ENCODE results near the gene LCN1. TPM values are rescaled to one million over a fixed set of nuclear protein-coding genes. Genes with fewer than 3 reads are reported as not detected.

Gene LCN1
- total and polyA plus RNA-seq, 2 of the 8 experiments (the other 6 are each of a cell fraction or from before 2014, with no cell fraction given) = not detected

DNA sequence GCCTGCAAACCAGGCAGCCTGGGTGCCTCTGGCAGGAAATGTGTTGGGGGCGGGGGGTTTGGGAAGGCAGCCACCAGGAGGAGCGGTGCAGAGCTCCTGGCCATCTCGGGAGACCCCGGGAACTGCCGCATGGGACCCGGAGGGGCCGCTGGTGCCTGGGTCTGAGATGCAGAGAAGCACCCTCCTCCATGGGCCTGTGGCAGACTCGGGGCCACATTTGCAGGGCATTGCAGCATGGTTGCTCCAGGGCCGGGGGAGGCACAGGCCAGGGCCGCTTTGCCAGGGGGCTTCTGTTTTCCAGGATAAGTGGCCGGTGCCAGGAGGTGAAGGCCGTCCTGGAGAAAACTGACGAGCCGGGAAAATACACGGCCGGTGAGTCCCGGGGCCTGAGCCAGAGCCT, 1.7 kb downstream of the LCN1 start:
- CTCF ChIA-PET (ENCODE audit: partially characterized antibody) = interaction anchor here (1.0 to 3.0 kb wide), 2 partner anchors 8 to 18 kb away, joined by 7 to 14 read pairs; no protein-coding TSS in a partner anchor
- no peak for TF ChIP-seq ASH2L (IDR thresholded peaks at IDR 0.05; ENCODE audit: low read length)
- no peak for TF ChIP-seq HDAC6 (IDR thresholded peaks at IDR 0.05; ENCODE audit: low read depth, low read length)
- no peak for TF ChIP-seq SP4 (IDR thresholded peaks at IDR 0.05; ENCODE audit: low read length)
- TF ChIP-seq TBP (IDR thresholded peaks at IDR 0.05; ENCODE audit: low read depth, low read length) = no peak
- TF ChIP-seq NRF1 (IDR thresholded peaks at IDR 0.05; ENCODE audit: low read depth, low read length) = no peak
- TF ChIP-seq TEAD4 (IDR thresholded peaks at IDR 0.05; ENCODE audit: low read depth, low read length) = no peak
- peak in 1 of 2 experiments; percentile 22; a peak in 1 of 4 replicates for TF ChIP-seq RAD21 (IDR thresholded peaks at IDR 0.05 in 1 of 2, conservative IDR thresholded peaks at IDR 0.05 in 1 of 2; ENCODE audit: low read depth in 2 of 2, low read length in 2 of 2)
- TF ChIP-seq KDM5A (IDR thresholded peaks at IDR 0.05; ENCODE audit: low read length) = no peak
- no peak for TF ChIP-seq RXRA (IDR thresholded peaks at IDR 0.05; ENCODE audit: insufficient read depth, low read depth, low read length)
- TF ChIP-seq, protein P1, sequence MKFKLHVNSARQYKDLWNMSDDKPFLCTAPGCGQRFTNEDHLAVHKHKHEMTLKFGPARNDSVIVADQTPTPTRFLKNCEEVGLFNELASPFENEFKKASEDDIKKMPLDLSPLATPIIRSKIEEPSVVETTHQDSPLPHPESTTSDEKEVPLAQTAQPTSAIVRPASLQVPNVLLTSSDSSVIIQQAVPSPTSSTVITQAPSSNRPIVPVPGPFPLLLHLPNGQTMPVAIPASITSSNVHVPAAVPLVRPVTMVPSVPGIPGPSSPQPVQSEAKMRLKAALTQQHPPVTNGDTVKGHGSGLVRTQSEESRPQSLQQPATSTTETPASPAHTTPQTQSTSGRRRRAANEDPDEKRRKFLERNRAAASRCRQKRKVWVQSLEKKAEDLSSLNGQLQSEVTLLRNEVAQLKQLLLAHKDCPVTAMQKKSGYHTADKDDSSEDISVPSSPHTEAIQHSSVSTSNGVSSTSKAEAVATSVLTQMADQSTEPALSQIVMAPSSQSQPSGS (IDR thresholded peaks at IDR 0.05; ENCODE audit: low read length) = no peak
- TF ChIP-seq SUZ12 (IDR thresholded peaks at IDR 0.05; ENCODE audit: low read length) = no peak
- no peak for TF ChIP-seq POLR2A (IDR thresholded peaks at IDR 0.05; ENCODE audit: control extremely low read depth in 1 of 2, low read depth in 2 of 2, low read length in 2 of 2)
- TF ChIP-seq TAF1 (IDR thresholded peaks at IDR 0.05; ENCODE audit: low read depth, low read length) = no peak
- no peak for TF ChIP-seq TCF12 (IDR thresholded peaks at IDR 0.05; ENCODE audit: low read depth, low read length)

More for the DNA sequence above, 1.7 kb downstream of the LCN1 start:
- H3K9me3 ChIP-seq (ENCODE audit: insufficient read depth in 2 of 2, low read depth in 1 of 2, low read length in 1 of 2) = no peaks in the 10 kb centered on the region
- H2BK20ac ChIP-seq (ENCODE audit: low read length) = no peak overlapping the region
- H3K4me2 ChIP-seq (ENCODE audit: insufficient read depth in 1 of 2, low read depth in 2 of 2, low read length in 2 of 2) = no peak overlapping the region
- no peaks in the 10 kb centered on the region for H3K27me3 ChIP-seq (replicated peaks in 1 of 4; ENCODE audit: control insufficient read depth in 3 of 4, extremely low read depth in 1 of 4, insufficient read depth in 3 of 4, low read length in 3 of 4)
- H2BK120ac ChIP-seq (replicated peaks; ENCODE audit: low read depth, low read length) = no peak overlapping the region
- peak overlapping the region; percentile 29; the same call in 1 of the 2 replicates for H2AFZ ChIP-seq (ENCODE audit: low read length)
- H2BK12ac ChIP-seq (ENCODE audit: low read depth, low read length) = no peak overlapping the region
- H3K4me1 ChIP-seq (replicated peaks in 1 of 4; ENCODE audit: control insufficient read depth in 3 of 4, insufficient read depth in 4 of 4, low read length in 3 of 4) = peaks cover 0 to 12% (median 6%) of the 10 kb centered on the region in 4 experiments; a peak in 5 of 7 replicates
- no peak overlapping the region for H3K9ac ChIP-seq (replicated peaks in 1 of 4; ENCODE audit: extremely low read depth in 1 of 4, low read depth in 3 of 4, low read length in 3 of 4)
- no peak overlapping the region for H3K4ac ChIP-seq (replicated peaks; ENCODE audit: insufficient read length, low read depth, low read length)
- no peak overlapping the region for H3K27ac ChIP-seq (ENCODE audit: low read depth, low read length)
- H3K56ac ChIP-seq (replicated peaks; ENCODE audit: insufficient read length, low read depth, low read length) = no peak overlapping the region
- no peaks in the 10 kb centered on the region; the same call in 1 of the 2 replicates for H3K23me2 ChIP-seq (ENCODE audit: low read depth, low read length)
- no peak overlapping the region for H3K23ac ChIP-seq (ENCODE audit: insufficient read length)
- H4K20me1 ChIP-seq (replicated peaks in 1 of 2; ENCODE audit: control insufficient read depth in 1 of 2, insufficient read depth in 2 of 2, low read length in 2 of 2) = no peaks in the 10 kb centered on the region
- H3K79me2 ChIP-seq (ENCODE audit: control insufficient read depth in 1 of 2, insufficient read depth in 2 of 2, low read length in 2 of 2) = no peaks in the 10 kb centered on the region
- no peak for FAIRE-seq
- H3K36me3 ChIP-seq (ENCODE audit: control insufficient read depth in 2 of 4, insufficient read depth in 4 of 4, low read length in 3 of 4) = no peaks in the 10 kb centered on the region
- no peak for DNase-seq (ENCODE audit: low read depth in 1 of 2, low spot score in 2 of 2)
- POLR2A ChIA-PET (ENCODE audit: partially characterized antibody) = no interaction called here
- no peak overlapping the region for H4K91ac ChIP-seq (replicated peaks; ENCODE audit: insufficient read length, low read length)
- H2AK5ac ChIP-seq (ENCODE audit: low read depth, low read length) = no peak overlapping the region
- no peak overlapping the region for H3K14ac ChIP-seq (ENCODE audit: insufficient read length)
- H3K4me3 ChIP-seq (ENCODE audit: extremely low read depth in 1 of 4, insufficient read depth in 2 of 4, low read depth in 3 of 4, low read length in 4 of 4) = no peak overlapping the region
- no peak overlapping the region for H3K18ac ChIP-seq (ENCODE audit: extremely low read depth, low read length)
- 78% methylated on average over 17 of the region's 17 CpGs; no CpG with 5 or more reads in 1 of the 2 experiments for WGBS, 2 experiments (ENCODE audit: extremely low coverage in 1 of 2, insufficient coverage in 1 of 2, insufficient read length in 1 of 2, insufficient replicate concordance in 2 of 2, low coverage in 1 of 2, low lambda C conversion rate in 2 of 2, missing lambda C conversion rate in 1 of 2)
- no peaks in the 10 kb centered on the region for H3K79me1 ChIP-seq (ENCODE audit: low read depth, low read length)
- H4K8ac ChIP-seq (ENCODE audit: extremely low read depth, insufficient read depth, low read length) = peak overlapping the region; percentile 68; the same call in 1 of the 2 replicates
- H2BK15ac ChIP-seq (ENCODE audit: low read length) = no peak overlapping the region
- H4K5ac ChIP-seq (ENCODE audit: insufficient read length, low read depth, low read length) = no peak overlapping the region
- no peak overlapping the region for H2BK5ac ChIP-seq (ENCODE audit: low read depth, low read length)

All from H1 (cell line).